KOPT-K1 (cell line): ENCODE measurements around the gene PARS2.

Experiments used
- H3K27ac ChIP-seq: fragments of 200-600 bp; sonication (generic); 2 replicates; pipeline ENCODE4 v1.5.1; 2016; ENCODE audit warnings: antibody characterized with exemption, mild to moderate bottlenecking, low read depth, low read length; ENCODE audit not compliant: poor library complexity, severe bottlenecking
- H3K36me3 ChIP-seq: fragments of 200-600 bp; sonication (generic); 2 replicates; pipeline ENCODE4 v1.5.1; 2017; ENCODE audit warnings: antibody characterized with exemption, mild to moderate bottlenecking, low read length, moderate library complexity; ENCODE audit not compliant: insufficient read depth
- H3K9me3 ChIP-seq: fragments of 200-600 bp; sonication (generic); 2 replicates; pipeline ENCODE4 v1.5.1; 2017; ENCODE audit warnings: antibody characterized with exemption, low read length, mild to moderate bottlenecking; ENCODE audit not compliant: insufficient read depth, poor library complexity, severe bottlenecking

The PARS2 gene

DNA sequence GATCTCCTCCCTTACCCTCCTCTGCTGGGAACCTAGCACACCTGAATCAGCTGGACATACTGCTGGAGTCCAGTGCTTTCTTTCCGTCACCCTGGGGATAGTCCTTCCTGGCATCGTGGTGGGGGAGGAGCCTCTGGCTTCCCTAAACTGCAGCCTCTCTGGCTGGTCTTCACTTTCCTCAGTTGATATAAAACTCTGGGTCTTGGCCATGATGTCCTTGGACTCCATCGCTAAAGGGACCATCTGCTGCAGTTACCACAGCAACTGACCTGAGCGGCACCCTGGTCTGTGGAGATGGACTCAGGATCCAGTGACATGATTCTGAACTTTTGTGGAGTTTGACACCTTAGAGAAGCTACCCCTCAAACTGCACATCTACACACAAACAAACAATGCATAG lies 22.8 kb downstream of the PARS2 start:
- Histone ChIP-seq H3K36me3 (peaks cover 78% of the 10 kb centered on the region), H3K9me3 (no peaks in the 10 kb centered on the region), H3K27ac (no peak overlapping the region)

DNA sequence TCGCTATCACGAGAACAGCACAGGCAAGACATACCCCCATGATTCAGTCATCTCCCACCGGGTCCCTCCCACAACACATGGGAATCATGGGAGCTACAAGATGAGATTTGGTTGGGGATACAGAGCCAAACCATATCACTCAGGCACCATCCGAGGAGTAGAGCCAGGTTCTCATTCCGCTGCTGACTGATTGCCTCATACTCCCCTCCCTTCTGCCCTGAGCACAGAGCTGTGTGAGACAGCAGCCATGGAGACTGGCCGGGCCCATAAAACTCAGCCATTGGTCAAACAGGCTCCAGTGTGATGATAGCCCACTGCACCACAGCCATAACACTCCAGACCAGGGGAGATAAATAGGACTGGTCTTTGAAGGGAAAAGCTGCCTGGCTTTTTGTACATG lies 26.1 kb downstream of the PARS2 start:
- Histone ChIP-seq H3K27ac (no peak overlapping the region), H3K9me3 (no peaks in the 10 kb centered on the region), H3K36me3 (peaks cover 100% of the 10 kb centered on the region)

DNA sequence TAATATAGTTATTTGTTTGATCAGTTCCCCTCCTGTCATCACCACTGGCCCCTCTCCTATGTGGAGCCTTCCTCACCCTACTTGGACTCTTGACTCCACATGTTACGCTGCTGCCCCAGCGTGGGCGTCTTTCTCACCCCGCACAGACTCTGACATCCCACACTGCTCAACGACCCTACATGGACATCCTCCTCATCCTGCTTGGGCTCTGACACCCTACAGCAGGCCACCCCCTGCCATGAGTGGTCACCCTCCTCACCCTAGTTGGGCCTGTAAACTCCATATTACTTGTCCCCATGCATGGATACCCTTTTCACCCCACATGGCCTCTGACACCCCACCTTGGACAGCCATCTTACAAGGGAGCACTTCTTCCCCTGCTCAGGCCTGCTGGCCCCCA lies 27.6 kb downstream of the PARS2 start:
- Histone ChIP-seq H3K36me3 (peaks cover 100% of the 10 kb centered on the region), H3K27ac (no peak overlapping the region), H3K9me3 (no peaks in the 10 kb centered on the region)

DNA sequence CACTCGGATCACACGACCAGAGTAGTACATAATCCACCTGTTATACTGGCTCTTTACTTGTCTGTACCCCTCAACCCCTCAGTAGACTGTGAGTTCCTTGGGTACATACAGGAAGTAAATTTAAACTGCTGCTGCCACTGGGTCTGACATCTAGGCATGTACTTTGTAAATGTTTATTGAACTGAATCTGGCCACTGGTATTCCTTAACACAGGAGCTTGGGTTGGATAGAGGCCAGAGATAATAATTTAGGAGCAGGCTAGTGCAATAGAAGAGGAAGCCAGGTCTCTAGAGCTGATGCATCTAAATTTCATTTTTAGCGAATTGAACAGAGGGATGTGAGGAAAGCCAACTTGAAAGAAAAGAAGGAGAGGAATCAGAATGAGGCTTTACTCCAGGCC lies 36.3 kb downstream of the PARS2 start:
- Histone ChIP-seq H3K36me3 (peaks cover 99% of the 10 kb centered on the region), H3K9me3 (peaks cover 12% of the 10 kb centered on the region)

DNA sequence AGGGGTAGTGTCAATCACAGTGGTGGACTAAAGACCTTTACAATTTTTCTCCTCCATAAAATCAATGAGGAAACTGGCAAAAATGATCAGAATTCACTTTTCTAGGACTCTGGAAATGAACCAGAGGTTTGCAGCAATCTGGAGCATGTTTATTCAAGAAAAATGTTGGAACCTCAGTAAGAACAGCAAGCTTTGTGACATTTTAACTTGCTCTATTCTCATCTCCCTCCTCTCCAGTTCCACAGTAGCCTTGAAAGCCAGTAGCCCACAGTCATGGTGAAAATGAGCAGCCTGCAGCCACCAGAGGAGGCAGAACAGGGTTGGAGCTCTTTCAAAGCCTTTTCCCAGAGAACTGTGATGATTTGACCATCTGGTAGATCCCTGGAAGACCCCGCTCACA lies 39.6 kb downstream of the PARS2 start:
- peaks cover 12% of the 10 kb centered on the region for H3K9me3 ChIP-seq
- no peak overlapping the region for H3K27ac ChIP-seq
- H3K36me3 ChIP-seq: peaks cover 100% of the 10 kb centered on the region

More for the DNA sequence above, 36.3 kb downstream of the PARS2 start:
- no peak overlapping the region for H3K27ac ChIP-seq

DNA sequence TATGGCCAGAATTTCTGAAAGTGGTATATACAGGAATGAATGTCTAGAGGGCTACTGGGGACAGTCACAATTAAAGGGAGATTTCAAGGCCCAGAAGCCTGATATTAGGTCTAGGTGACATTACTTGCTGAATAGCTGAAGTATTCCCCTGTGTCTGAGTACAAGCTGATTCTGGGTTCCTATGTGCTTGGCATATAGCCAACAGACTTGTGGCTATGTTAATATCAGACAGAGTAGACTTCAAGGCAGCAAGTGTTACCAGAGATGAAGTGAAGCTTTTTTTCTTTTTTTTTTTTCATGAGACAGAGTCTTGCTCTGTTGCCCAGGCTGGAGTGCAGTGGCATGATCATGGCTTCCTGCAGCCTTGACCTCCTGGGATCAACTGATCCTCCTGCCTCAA lies 40.3 kb downstream of the PARS2 start:
- H3K36me3 ChIP-seq: peaks cover 99% of the 10 kb centered on the region
- H3K9me3 ChIP-seq: peaks cover 12% of the 10 kb centered on the region
- H3K27ac ChIP-seq: no peak overlapping the region

DNA sequence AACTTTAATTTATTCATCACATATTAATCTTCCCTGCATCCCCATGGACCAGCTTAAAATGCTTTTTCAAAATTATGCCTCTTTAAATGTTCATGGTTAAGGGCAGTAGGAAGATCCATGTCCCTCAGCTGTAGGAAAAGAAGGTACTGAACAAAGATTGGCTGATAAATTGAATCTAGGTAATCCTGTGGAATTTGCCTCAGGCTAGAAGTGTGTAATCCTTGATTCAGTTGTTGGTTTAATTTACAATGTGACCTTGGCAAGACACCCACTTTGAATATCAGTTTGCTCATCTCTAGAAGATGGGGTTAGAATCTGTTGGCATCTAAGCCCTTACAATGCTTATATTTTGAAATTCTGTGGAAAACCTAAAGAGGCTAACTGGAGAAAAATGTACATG lies 42.6 kb downstream of the PARS2 start:
- peaks cover 12% of the 10 kb centered on the region for H3K9me3 ChIP-seq
- peaks cover 92% of the 10 kb centered on the region for H3K36me3 ChIP-seq
- no peak overlapping the region for H3K27ac ChIP-seq

DNA sequence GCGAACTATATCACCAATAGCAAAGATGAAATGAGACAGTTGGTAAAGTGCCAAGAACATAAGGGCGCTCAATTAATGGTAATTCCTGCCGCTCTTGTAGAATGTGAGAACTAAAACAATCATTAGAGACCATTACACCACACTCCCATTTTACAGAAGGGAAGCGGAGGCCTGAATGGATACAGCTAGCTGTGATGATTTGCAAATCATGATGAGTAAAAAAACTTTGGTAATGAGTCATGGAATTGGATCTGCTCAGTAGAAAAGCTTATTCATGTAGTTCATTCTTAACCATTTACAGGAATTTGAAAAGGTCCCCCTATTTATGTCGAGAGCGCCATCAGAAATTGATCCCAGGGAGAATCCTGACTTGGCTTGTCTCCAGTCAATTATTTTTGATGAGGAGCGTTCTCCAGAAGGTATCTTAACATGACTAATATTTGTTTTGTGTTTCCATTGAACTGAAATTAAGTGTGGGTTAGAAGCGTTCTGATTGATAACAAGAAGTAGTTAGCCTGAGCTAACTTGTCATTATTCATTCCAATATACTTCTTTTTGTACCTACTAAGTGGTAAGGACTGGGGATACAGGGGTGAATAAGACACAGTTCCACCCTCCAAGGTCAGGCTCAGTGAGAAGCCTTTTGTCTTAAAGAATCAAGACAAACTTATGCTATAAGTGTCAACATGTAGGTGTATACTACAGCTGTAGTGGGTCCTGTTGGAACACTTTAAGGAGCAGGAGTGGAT lies 47.9 kb downstream of the PARS2 start:
- Histone ChIP-seq H3K9me3 (no peaks in the 10 kb centered on the region), H3K27ac (peak overlapping the region; percentile 60), H3K36me3 (peaks cover 39% of the 10 kb centered on the region)

DNA sequence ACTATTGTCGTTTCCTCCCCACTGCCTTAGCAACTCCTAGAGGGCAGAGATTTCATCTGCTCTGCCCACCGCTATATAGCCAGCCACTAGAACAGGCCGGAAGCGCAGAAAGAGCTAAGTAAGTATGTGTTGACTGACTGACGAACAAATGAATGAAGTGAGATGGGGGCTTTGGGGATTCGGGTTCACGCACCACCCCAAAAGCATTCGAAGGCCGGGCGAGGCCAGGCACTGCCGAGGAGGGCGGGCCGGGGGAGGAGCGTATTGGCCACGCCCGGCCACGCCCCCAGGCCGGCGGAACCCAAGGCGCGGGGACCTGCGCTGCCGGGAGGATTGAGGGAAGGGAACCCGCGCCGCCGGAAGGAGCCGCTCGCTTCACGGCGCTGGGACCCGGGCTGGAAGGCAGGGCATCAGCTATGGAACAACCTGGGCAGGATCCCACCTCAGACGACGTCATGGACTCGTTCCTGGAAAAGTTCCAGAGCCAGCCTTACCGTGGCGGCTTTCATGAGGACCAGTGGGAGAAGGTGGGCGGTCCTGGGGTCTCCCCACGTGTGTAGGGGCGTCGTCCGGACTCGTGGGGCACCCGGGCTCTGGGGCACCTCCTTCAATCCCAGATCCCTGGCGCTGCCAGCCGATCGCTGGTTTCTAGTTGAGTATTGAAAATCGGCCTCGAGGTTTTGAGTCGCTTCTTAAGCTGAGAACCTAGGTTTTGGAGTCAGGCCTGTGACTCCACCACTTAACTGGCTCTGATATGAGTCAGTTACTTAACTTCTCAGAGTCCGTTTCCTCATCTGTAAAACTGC lies 48.6 kb downstream of the PARS2 start, which contains the start of gene TTC4:
Gene TTC4, plus strand, starts transcription at position 369 of the 806 bp plus-strand sequence. Its CDS starts 48 bp downstream, at position 417.
- H3K27ac ChIP-seq: peak within 1 kb of the TSS; percentile 60

DNA sequence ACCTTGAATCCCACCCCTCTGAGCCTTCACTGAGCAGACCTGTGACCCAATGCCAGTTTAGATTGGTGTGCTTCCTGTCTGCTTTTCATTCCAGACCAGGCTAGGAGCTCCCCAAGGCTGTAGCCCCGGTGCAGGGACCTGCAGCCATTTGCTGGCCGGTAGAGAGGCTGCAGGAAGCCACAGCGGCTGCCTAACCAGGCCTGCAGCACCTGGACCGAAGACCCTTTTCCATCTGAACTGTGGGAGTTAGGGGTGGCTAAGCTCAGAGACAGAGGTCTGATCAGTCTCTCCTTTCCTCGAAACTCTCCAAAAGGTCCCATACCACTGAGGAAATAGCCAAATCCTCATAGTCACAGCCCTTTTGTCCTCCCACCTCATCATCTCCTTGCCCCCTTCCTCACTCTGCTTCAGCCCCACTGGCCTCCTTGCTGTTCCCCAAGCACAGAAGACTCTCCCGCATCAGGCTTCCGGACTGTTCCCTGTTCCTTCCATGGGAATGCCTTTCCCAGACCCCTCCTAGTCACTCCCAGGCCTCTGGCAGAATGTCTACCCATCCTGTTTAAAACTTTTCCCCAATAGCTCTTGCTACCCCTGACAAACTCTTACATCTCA lies 49.3 kb downstream of the PARS2 start:
- Histone ChIP-seq H3K9me3 (no peaks in the 10 kb centered on the region), H3K27ac (no peak overlapping the region), H3K36me3 (peaks cover 24% of the 10 kb centered on the region)

More for the DNA sequence above, 48.6 kb downstream of the PARS2 start, which contains the start of gene TTC4:
- Histone ChIP-seq H3K9me3 (no peaks in the 10 kb centered on the region), H3K36me3 (peaks cover 31% of the 10 kb centered on the region)

DNA sequence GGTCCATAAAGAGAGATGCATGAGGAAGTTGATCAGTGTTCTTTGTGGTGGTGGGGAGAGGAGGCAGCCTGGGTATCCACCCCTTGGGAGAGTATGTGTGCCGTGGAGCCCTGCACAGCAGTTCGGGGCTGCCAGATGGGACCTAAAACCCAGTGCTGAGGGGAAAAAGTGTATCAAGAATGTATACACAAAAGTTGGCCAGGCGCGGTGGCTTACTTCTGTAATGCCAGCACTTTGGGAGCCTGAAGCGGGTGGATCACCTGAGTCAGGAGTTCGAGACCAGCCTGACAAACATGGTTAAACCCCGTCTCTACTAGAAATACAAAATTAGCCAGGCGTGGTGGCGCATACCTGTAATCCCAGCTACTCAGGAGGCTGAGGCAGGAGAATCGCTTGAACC lies 52.8 kb downstream of the PARS2 start:
- Histone ChIP-seq H3K36me3 (no peaks in the 10 kb centered on the region), H3K27ac (no peak overlapping the region), H3K9me3 (no peaks in the 10 kb centered on the region)

DNA sequence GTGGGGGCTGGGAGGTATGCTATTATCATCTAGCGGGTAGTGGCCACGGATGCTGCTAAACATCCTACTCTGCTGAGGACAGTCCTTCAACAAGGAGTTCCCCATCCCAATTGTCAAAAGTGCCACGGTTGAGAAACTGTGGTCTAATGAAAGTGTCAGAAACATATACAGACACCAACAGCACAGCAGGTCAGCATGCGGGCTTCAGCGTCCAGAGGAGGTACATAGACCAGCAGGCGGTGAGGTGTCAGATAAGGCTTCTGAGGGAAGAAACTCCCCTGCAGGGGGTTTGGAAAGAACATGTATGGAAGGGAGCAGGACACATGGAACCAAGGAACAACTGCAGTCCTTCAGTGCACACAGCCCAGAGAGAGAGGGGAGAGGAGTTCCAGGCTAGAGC lies 53.5 kb downstream of the PARS2 start:
- no peaks in the 10 kb centered on the region for H3K36me3 ChIP-seq
- no peaks in the 10 kb centered on the region for H3K9me3 ChIP-seq
- H3K27ac ChIP-seq: no peak overlapping the region

DNA sequence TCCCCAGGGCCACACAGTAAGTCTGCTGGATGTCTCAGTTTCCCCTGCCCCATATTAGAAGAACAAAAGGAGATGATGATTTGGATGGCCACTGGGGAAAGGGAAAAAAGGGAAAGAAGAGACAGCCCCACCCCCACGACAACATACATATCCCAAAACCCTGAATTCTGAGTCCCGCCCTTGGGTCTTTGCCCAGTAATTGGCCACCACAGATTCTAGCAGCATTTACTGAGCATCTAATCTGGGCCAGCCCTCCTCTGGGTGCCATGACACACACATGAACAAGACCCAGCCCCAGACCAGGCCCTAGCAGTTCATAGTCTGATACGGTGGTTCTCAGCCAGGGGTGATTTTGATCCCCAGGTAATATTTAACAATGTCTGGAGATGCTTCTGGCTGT lies 53.9 kb downstream of the PARS2 start:
- Histone ChIP-seq H3K27ac (no peak overlapping the region), H3K9me3 (no peaks in the 10 kb centered on the region), H3K36me3 (no peaks in the 10 kb centered on the region)

DNA sequence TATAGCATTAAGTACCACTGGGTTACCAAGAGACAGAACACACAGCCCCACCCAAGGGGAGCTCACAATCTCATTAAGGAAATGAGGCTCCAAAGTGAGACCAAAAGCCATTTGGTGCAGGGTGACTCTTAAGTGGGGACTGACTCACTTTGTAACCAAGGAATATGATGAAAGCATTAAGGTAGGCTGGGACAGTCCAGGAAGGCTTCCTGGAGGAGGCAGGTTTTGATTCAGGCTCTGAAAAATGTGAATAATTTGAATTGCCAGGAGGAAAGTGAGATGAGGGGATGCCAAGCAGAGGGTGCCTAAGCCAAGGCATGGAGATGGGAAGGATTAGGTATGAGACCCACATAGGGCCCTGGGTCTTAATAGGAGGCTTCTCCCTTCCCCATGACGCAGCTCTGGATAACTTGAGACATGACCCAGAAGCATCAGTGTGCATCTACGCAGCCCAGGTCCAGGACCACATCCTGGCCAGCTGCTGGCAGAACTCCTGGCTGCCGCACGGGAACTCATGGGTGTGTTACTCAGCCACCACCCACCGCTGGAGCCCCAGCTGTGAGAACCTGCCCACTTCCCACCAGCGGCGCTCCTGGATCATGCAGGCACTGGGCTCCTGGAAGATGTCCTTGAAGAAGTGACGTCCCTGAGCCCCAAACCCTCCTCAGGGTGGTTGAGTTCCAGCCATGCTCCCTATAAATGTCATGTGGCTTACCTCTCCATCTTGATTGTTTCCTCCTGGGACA lies 54.6 kb downstream of the PARS2 start:
- no peaks in the 10 kb centered on the region for H3K9me3 ChIP-seq
- H3K36me3 ChIP-seq: no peaks in the 10 kb centered on the region
- H3K27ac ChIP-seq: no peak overlapping the region

DNA sequence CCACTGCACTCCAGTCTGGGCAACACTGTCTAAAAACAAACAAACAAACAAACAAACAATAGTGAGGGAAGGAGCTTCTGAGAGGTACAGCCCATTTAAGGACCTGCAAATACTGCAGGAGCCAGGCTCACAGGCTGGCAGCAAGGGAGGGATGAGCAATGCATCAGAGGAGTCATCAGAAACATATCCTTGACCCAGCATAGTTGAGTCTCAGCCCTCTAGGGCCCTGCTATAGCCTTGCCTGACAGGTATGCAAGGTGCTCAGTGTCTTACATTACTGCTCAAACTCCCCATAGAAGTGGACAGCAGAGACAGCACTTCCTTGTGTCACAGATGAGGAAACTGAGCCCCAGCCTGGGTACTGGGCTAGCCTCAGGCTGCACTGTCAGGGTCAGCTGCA lies 55.9 kb downstream of the PARS2 start:
- Histone ChIP-seq H3K36me3 (no peaks in the 10 kb centered on the region), H3K9me3 (no peaks in the 10 kb centered on the region), H3K27ac (no peak overlapping the region)
